Progenitor cell of endocrine pancreas (in vitro differentiated cells): Measurements from ENCODE around the gene CACNB3. TPM values are rescaled to one million over a fixed set of nuclear protein-coding genes. Genes with fewer than 3 reads are reported as not detected.
A peak's percentile ranks its signal among the peaks of the same experiment; 100 is the strongest.
"Not testable (repeated sequence)": the region's sequence is repeated elsewhere in the genome, so short reads cannot be mapped to it uniquely, and the experiment has no call there.

ENCODE experiments used
- DNase-seq: peaks from one replicate; pipeline ENCODE4 v3.0.0; 2021; ENCODE audit warnings: low spot score; ENCODE audit not compliant: unreplicated experiment
- H3K27ac Mint-ChIP-seq: 2 replicates; pipeline ENCODE4 v1.8.0; 2021; ENCODE audit warnings: mild to moderate bottlenecking, moderate library complexity, mixed read lengths
- H3K27me3 Mint-ChIP-seq: 2 replicates; pipeline ENCODE4 v1.8.0; 2021; ENCODE audit warnings: mixed read lengths
- H3K36me3 Mint-ChIP-seq: 2 replicates; pipeline ENCODE4 v1.8.0; 2022; ENCODE audit warnings: mixed read lengths; ENCODE audit not compliant: insufficient read depth
- H3K4me1 Mint-ChIP-seq: 2 replicates; pipeline ENCODE4 v1.8.0; 2021; ENCODE audit warnings: low read depth, mixed read lengths
- H3K4me3 Mint-ChIP-seq: 2 replicates; pipeline ENCODE4 v1.8.0; 2021; ENCODE audit warnings: low read depth, mild to moderate bottlenecking, moderate library complexity, mixed read lengths
- H3K9me3 Mint-ChIP-seq: 2 replicates; pipeline ENCODE4 v1.8.0; 2021; ENCODE audit warnings: low read depth, mixed read lengths
- total RNA-seq: library from RNA; stranded (reverse); gene quantifications from 2 replicates; pipeline ENCODE4 v1.2.1, GENCODE V29; 2021
- TF ChIP-seq, protein P1 (sequence below): fragments of 200-600 bp; sonication (generic); IDR thresholded peaks from one replicate; pipeline ENCODE4 v1.5.0; 2021; ENCODE audit warnings: antibody characterized with exemption, mild to moderate bottlenecking; ENCODE audit not compliant: unreplicated experiment

The CACNB3 gene
- total RNA-seq, 1 donor from 2014 or later, result 73.9 TPM

DNA sequence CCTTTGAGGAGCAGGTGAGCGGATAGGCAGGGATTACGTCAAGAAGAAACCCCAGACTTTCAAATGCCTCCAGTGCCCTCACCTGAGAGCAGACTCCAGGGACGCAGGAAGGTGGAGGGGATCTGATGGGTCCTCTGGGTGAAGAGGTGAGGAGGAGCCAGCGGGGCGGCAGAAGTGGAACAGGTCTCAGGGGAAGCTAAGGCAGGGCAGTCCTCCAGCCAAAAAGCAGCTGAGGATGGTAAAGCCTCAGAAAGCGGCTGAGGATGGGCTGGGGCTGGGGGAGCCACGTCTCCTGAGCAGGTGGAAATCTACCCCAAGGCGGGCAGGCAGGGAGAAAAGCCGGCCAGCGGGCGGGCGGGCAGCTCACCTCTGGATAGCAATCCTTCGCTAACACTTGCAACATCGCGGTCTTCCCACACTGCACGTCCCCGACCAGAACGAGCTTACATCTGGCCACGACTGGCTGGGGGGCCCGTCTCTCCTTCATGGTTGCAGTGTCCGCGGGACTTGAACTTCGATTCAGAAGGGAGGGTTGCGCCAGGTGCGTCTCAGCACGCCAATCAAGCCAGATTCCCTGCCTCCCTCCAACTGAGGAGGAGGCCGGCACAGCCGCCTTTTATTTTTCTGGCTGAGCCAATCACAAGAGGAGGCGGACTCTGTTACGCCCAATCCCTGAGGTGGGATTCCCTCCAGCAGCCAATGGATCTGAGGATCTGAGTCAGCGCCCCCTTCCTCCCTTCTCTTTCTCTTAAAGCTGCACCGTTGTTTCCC is 47.2 kb downstream of the CACNB3 start, which contains the start of gene RND1:
TSS of gene RND1 (minus strand) at position 590 of the 771 bp plus-strand sequence. CDS start at position 487, 103 bp downstream.
- H3K4me3 Mint-ChIP-seq, result peak within 1 kb of the TSS; percentile 89
- peak within 1 kb of the TSS; percentile 93 for H3K27ac Mint-ChIP-seq

DNA sequence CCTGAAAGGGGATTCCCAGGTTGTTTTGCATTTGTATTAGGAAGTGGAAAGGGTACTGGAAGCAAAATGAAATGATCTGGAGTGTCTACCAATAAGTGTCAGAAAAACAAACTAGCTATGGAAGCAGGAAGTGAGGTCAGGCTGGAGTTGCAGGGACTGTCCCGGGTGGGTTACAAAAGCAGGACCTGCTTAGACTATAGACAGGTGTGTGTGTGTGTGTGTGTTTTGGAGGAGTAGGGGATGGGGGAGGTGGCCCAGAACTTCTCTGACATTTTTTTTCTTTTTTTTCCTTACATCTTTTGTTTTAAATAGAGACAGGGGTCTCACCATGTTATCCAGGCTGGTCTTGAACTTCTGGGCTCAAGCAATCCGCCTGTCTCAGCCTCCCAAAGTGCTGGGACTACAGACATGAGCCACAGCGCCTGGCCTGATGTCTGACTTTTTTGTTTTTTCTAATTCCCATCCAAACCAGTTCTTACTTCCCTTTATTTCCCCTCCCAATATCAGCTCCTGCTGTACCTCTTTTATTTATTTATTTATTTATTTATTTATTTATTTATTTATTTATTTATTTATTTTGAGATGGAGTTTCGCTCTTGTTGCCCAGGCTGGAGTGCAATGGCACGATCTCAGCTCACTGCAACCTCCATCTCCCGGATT is 47.9 kb downstream of the CACNB3 start:
- H3K27ac Mint-ChIP-seq, result peak overlapping the region; percentile 93
- no peak for DNase-seq
- H3K4me1 Mint-ChIP-seq, result peaks cover 27% of the 10 kb centered on the region
- H3K4me3 Mint-ChIP-seq, result peak overlapping the region; percentile 89
- H3K9me3 Mint-ChIP-seq, result no peaks in the 10 kb centered on the region
- peaks cover 3% of the 10 kb centered on the region for H3K36me3 Mint-ChIP-seq
- TF ChIP-seq, protein P1, sequence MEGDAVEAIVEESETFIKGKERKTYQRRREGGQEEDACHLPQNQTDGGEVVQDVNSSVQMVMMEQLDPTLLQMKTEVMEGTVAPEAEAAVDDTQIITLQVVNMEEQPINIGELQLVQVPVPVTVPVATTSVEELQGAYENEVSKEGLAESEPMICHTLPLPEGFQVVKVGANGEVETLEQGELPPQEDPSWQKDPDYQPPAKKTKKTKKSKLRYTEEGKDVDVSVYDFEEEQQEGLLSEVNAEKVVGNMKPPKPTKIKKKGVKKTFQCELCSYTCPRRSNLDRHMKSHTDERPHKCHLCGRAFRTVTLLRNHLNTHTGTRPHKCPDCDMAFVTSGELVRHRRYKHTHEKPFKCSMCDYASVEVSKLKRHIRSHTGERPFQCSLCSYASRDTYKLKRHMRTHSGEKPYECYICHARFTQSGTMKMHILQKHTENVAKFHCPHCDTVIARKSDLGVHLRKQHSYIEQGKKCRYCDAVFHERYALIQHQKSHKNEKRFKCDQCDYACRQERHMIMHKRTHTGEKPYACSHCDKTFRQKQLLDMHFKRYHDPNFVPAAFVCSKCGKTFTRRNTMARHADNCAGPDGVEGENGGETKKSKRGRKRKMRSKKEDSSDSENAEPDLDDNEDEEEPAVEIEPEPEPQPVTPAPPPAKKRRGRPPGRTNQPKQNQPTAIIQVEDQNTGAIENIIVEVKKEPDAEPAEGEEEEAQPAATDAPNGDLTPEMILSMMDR, result no peak
- H3K27me3 Mint-ChIP-seq, result no peaks in the 10 kb centered on the region

More for the DNA sequence above, 47.2 kb downstream of the CACNB3 start, which contains the start of gene RND1:
- DNase-seq, result peak; percentile 81
- H3K27me3 Mint-ChIP-seq, result no peaks in the 10 kb centered on the region
- no peaks in the 10 kb centered on the region for H3K9me3 Mint-ChIP-seq
- H3K4me1 Mint-ChIP-seq, result peaks cover 27% of the 10 kb centered on the region
- peaks cover 7% of the 10 kb centered on the region for H3K36me3 Mint-ChIP-seq
- TF ChIP-seq, protein P1, result peak; percentile 21

DNA sequence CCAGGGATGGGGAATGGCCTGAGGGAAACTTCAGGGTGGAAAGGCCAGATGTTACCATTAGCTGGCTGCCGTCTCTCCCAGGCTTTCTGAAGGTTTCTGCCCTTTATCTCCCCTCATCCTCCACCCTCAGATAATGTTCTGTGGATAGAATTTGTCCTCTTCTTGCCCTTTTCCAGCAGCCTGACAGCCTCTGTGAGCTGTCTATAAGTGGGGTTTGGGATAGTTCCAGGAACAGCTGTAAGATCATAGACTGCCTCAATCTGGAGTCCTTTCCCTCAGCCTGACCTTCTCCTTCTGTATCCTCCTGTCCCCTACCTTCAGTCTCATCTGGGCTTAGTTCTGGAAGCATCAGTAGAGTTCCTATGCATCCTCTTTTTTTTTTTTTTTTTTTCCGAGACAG is 50.2 kb downstream of the CACNB3 start:
- Mint-ChIP-seq H3K9me3 (no peaks in the 10 kb centered on the region), H3K27me3 (no peaks in the 10 kb centered on the region), H3K4me1 (peaks cover 23% of the 10 kb centered on the region), H3K4me3 (no peak overlapping the region), H3K27ac (no peak overlapping the region), H3K36me3 (no peaks in the 10 kb centered on the region)
- TF ChIP-seq, protein P1, result no peak
- DNase-seq, result no peak

DNA sequence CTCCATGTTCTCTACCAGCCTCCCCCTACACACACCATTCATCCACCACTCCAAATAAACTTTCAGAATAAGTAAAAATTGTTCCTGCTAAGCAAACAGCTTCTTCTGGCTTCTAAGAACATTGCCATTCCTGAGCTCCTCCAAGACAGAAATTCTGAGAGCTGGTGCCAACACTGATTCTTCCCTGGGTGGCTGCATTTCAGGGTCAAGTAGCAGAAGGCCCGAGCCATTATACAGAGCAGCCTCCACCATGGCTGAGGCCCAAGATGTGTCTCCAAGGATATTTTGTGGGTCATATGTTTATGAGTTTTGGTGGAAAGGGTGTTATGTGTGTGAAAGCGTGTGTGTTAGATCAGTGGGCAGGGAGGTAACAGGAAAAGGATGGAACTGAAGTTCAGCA is 50.9 kb downstream of the CACNB3 start:
- Mint-ChIP-seq H3K4me3 (no peak overlapping the region), H3K9me3 (no peaks in the 10 kb centered on the region), H3K27ac (peak overlapping the region; percentile 59), H3K4me1 (peaks cover 17% of the 10 kb centered on the region), H3K36me3 (no peaks in the 10 kb centered on the region), H3K27me3 (no peaks in the 10 kb centered on the region)
- no peak for DNase-seq
- TF ChIP-seq, protein P1, result no peak

DNA sequence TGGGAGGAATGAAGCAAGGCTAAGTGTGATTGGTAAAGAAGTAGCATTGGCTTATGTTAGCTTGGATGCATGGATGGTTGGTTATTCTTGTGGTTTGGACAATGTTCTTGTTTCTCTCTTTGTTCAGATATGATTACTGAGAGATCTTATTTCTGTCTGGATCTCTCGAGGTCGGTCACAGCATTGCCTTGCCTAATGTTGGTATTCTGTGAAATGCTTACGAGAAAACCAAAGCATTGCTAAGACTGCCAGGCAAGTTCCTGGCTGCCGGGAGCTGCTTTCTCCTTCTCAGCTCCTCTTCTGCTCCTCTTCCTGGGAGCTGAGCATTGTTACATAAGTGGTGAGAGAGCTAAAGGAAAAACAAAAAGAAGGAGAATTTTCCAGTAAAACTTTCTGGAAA is 54.8 kb downstream of the CACNB3 start:
- Mint-ChIP-seq H3K36me3 (no peaks in the 10 kb centered on the region), H3K27ac (no peak overlapping the region), H3K9me3 (no peaks in the 10 kb centered on the region), H3K27me3 (no peaks in the 10 kb centered on the region), H3K4me1 (peaks cover 2% of the 10 kb centered on the region), H3K4me3 (no peak overlapping the region)
- TF ChIP-seq, protein P1, result no peak
- no peak for DNase-seq

DNA sequence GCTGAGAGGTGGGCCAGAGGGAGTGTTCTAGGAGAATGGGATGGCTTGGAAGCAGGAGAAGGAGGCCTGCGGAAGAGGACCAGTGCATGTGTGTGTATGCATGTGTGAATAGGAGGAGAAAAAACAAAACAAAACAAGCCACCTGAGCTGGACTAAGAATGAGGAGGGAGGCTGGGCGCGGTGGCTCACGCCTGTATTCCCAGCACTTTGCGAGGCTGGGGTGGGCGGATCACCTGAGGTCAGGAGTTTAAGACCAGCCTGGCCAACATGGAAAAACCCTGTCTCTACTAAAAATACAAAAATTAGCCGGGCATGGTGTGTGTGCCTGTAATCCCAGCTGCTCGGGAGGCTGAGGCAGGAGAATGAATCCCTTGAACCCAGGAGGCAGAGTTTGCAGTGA is 55.2 kb downstream of the CACNB3 start:
- H3K27me3 Mint-ChIP-seq, DNase-seq, H3K36me3 Mint-ChIP-seq, H3K4me1 Mint-ChIP-seq, H3K4me3 Mint-ChIP-seq, H3K27ac Mint-ChIP-seq, H3K9me3 Mint-ChIP-seq: not testable (repeated sequence)
